Erythroblast (primary cell): ENCODE results near the gene LILRB5.

Experiments used
- GATA1 ChIP-seq: IDR thresholded peaks from 2 replicates; pipeline ENCODE4 v1.6.1; 2011; ENCODE audit warnings: low read depth, mild to moderate bottlenecking, control low read depth, low read length, moderate library complexity
- POLR2A ChIP-seq: IDR thresholded peaks from 2 replicates; pipeline ENCODE4 v1.6.1; 2011; ENCODE audit warnings: mild to moderate bottlenecking, low read length

DNA sequence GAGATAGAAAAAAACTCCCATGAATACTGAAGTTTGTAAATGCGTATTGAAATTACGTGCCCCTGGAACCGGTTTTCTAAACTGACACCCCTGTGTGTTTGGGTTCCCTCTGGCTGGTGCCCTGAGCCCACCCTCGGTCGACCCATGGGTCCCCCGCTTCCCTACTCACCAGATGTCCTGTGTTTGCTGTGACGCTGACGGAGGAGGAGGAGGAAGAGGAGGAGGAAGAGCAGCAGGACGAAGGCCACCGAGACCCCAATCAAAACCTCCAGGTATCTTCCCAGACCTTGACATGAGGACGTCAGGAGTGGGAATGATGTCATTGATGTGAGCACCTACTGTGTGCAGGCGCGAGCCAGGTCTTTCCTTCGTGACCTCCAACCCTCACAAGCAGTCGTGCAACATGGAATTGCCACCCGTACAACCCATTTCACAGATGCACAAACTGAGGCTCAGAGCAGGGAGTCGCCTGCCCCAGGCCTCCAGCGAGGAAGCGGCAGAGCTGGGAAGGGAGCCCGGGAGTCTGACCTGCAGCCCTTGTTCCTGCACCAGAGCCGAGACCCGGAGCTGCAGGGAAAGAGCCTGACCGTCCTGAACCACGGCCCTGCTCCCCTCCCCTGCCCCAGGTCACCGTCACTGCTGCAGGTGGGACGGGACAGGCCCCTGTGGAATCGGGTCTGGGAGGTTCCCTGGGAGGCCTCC lies 38.0 kb downstream of the LILRB5 start:
- TF ChIP-seq POLR2A = no peak
- no peak for TF ChIP-seq GATA1
